HG03521 (cell line): Measurements from ENCODE around the gene PRXL2B.

ENCODE experiments used
- ATAC-seq: cut with Tn5 transposase; IDR thresholded peaks from one replicate; pipeline ENCODE4 v1.9.1; 2021; ENCODE audit warnings: mild to moderate bottlenecking, moderate library complexity; ENCODE audit not compliant: unreplicated experiment

The PRXL2B gene

GRCh38 chr1:2596530-2597333 lies 10.2 kb downstream of the PRXL2B start:
- ATAC-seq, result no peak

- ATAC-seq, result no peak
These were observed 11.1 kb downstream of the PRXL2B start for GRCh38 chr1:2597441-2598328.

- no peak for ATAC-seq
These were observed 11.9 kb downstream of the PRXL2B start for GRCh38 chr1:2598329-2598931.

GRCh38 chr1:2601721-2602303 lies 15.2 kb downstream of the PRXL2B start:
- no peak for ATAC-seq

GRCh38 chr1:2602311-2602835 lies 15.8 kb downstream of the PRXL2B start:
- ATAC-seq, result no peak

- ATAC-seq, result no peak
These were observed 16.4 kb downstream of the PRXL2B start for GRCh38 chr1:2602866-2603520.

GRCh38 chr1:2603521-2604155 lies 17.1 kb downstream of the PRXL2B start:
- ATAC-seq, result no peak

- no peak for ATAC-seq
These were observed 17.7 kb downstream of the PRXL2B start for GRCh38 chr1:2604156-2604843.

GRCh38 chr1:2604844-2605508 lies 18.4 kb downstream of the PRXL2B start:
- no peak for ATAC-seq

GRCh38 chr1:2605509-2606395 lies 19.2 kb downstream of the PRXL2B start:
- no peak for ATAC-seq

- ATAC-seq, result no peak
These were observed 19.9 kb downstream of the PRXL2B start for GRCh38 chr1:2606396-2606880.

GRCh38 chr1:2606881-2607621 lies 20.5 kb downstream of the PRXL2B start:
- ATAC-seq, result no peak

GRCh38 chr1:2607641-2608091 lies 21.1 kb downstream of the PRXL2B start:
- no peak for ATAC-seq

- no peak for ATAC-seq
These were observed 22.9 kb downstream of the PRXL2B start for GRCh38 chr1:2609319-2610035.

GRCh38 chr1:2610036-2610959 lies 23.7 kb downstream of the PRXL2B start:
- no peak for ATAC-seq
